Keratinocyte (primary cell): ENCODE measurements around the gene ADGRV1. TPM values are rescaled to one million over a fixed set of nuclear protein-coding genes. Genes with fewer than 3 reads are reported as not detected.
A peak's percentile ranks its signal among the peaks of the same experiment; 100 is the strongest.

Source experiments
- DNase-seq: peaks from one replicate; pipeline ENCODE4 v3.0.0-alpha.2; 2011; ENCODE audit warnings: low read depth, missing footprints, low spot score
- FAIRE-seq: peaks from 2 replicates; lab custom pipeline; 2011; peaks lifted over from hg19 to GRCh38; lab: Jason Lieb, UNC
- H2AFZ ChIP-seq: 2 replicates; pipeline ENCODE4 v1.6.0; 2012; ENCODE audit warnings: low read length, control low read depth, inconsistent platforms; ENCODE audit not compliant: control insufficient read depth
- H3K27ac ChIP-seq: 2 replicates; pipeline ENCODE4 v1.5.1; 2011; ENCODE audit warnings: low read length; ENCODE audit not compliant: control insufficient read depth, insufficient read depth
- H3K27me3 ChIP-seq: 3 replicates; pipeline ENCODE4 v1.6.0; 2011; ENCODE audit warnings: low read length; ENCODE audit not compliant: control insufficient read depth, insufficient read depth; ENCODE audit errors: extremely low read depth
- H3K36me3 ChIP-seq, 2 experiments: 2 replicates in 1 of 2; 3 replicates in 1 of 2; pipeline ENCODE4 v1.5.1; 2011; ENCODE audit warnings: low read length in 2 of 2, mild to moderate bottlenecking in 1 of 2; ENCODE audit not compliant: control insufficient read depth in 2 of 2, insufficient read depth in 2 of 2; ENCODE audit errors: extremely low read depth in 1 of 2
- H3K4me1 ChIP-seq: 3 replicates; pipeline ENCODE4 v1.5.1; 2011; ENCODE audit warnings: low read length; ENCODE audit not compliant: control insufficient read depth, insufficient read depth; ENCODE audit errors: extremely low read depth
- H3K4me2 ChIP-seq: 3 replicates; pipeline ENCODE4 v1.6.0; 2011; ENCODE audit warnings: low read depth, low read length; ENCODE audit not compliant: control insufficient read depth, insufficient read depth; ENCODE audit errors: extremely low read depth
- H3K4me3 ChIP-seq, 3 experiments: fragments of 200-600 bp in 1 of 3; sonication (generic) in 1 of 3; 2 replicates in 2 of 3; 3 replicates in 1 of 3; pipeline ENCODE4 v1.5.1; 2011 to 2016; ENCODE audit warnings: low read length in 3 of 3, mild to moderate bottlenecking in 3 of 3, control low read depth in 2 of 3, inconsistent platforms in 1 of 3, low read depth in 1 of 3, mixed read lengths in 1 of 3, mixed run types in 1 of 3, moderate library complexity in 1 of 3; ENCODE audit not compliant: control insufficient read depth in 2 of 3, insufficient read depth in 2 of 3; ENCODE audit errors: extremely low read depth in 1 of 3
- H3K79me2 ChIP-seq: 2 replicates; pipeline ENCODE4 v1.6.0; 2012; ENCODE audit warnings: low read length; ENCODE audit not compliant: control insufficient read depth, insufficient read depth
- H3K9ac ChIP-seq: 3 replicates; pipeline ENCODE4 v1.6.0; 2011; ENCODE audit warnings: low read length; ENCODE audit not compliant: control insufficient read depth, insufficient read depth; ENCODE audit errors: extremely low read depth
- H3K9me1 ChIP-seq: 3 replicates; pipeline ENCODE4 v1.6.0; 2011; ENCODE audit warnings: low read length; ENCODE audit not compliant: control insufficient read depth, insufficient read depth; ENCODE audit errors: extremely low read depth
- H3K9me3 ChIP-seq: 2 replicates; pipeline ENCODE4 v1.5.1; 2012; ENCODE audit warnings: low read depth, low read length; ENCODE audit not compliant: control insufficient read depth
- H4K20me1 ChIP-seq: 3 replicates; pipeline ENCODE4 v1.6.0; 2011; ENCODE audit warnings: low read length; ENCODE audit not compliant: control insufficient read depth, insufficient read depth; ENCODE audit errors: extremely low read depth
- CTCF ChIP-seq, 3 experiments: IDR thresholded peaks in 1 of 3; conservative IDR thresholded peaks in 1 of 3; optimal IDR thresholded peaks in 1 of 3; 2 replicates in 2 of 3; 3 replicates in 1 of 3; pipeline versions ENCODE3 to v1.5.1; 2011; ENCODE audit warnings: low read length in 3 of 3, mild to moderate bottlenecking in 3 of 3, moderate library complexity in 2 of 3, control low read depth in 1 of 3, inconsistent platforms in 1 of 3; ENCODE audit not compliant: insufficient read depth in 2 of 3; ENCODE audit errors: extremely low read depth in 1 of 3
- EZH2 ChIP-seq: IDR thresholded peaks from one replicate; pipeline ENCODE4 v1.6.1; 2012; ENCODE audit warnings: inconsistent platforms, mild to moderate bottlenecking, low read length, moderate library complexity
- dilution Hi-C: fragments of 300-500 bp; cut with MboI; formaldehyde crosslinking; loops from one replicate; pipeline ENCODE4 v1.7.0; 2020; ENCODE audit warnings: low sequenced_read_pairs; ENCODE audit not compliant: extremely low pct_ligation_motif_present
- polyA plus RNA-seq, 5 experiments: library from polyadenylated mRNA; depleted of rRNA in 3 of 5; stranded (reverse) in 3 of 5; stranded (forward) in 1 of 5; unstranded in 1 of 5; fragments of >200 nt; gene quantifications; 1 replicate in 1 of 5; 2 replicates in 3 of 5; 3 replicates in 1 of 5; pipeline versions ENCODE4 v1.2.1 to v1.2.3, GENCODE V29; 2011 to 2012; ENCODE audit warnings: missing spikeins in 2 of 5, low read depth in 1 of 5, low replicate concordance in 1 of 5

Gene ADGRV1
- polyA plus RNA-seq, 1 donor (not counting 4 experiments of a cell fraction or from before 2014, with no cell fraction given) = 0.05 TPM

DNA sequence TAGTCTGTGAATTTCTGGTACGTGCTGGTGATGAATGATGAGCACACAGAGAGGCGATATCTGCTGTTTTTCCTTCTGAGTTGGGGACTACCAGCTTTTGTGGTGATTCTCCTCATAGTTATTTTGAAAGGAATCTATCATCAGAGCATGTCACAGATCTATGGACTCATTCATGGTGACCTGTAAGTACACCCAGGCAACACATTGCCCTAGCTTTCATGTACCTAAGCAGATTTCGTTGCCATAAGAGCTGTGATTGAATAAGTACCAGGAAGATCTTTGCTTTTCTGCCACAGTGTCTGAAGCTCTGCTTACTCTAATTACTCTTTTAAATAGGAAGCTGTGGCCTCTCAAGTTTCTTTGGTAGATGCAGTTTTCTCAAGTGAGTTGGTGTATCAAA lies 426.7 kb downstream of the ADGRV1 start:
- Histone ChIP-seq H3K9ac (no peak overlapping the region), H3K9me1 (no peaks in the 10 kb centered on the region), H3K4me3 (no peak overlapping the region), H3K4me2 (no peak overlapping the region), H3K27me3 (no peaks in the 10 kb centered on the region), H3K79me2 (no peaks in the 10 kb centered on the region), H3K27ac (no peak overlapping the region), H2AFZ (no peak overlapping the region), H3K36me3 (no peaks in the 10 kb centered on the region), H3K9me3 (no peaks in the 10 kb centered on the region), H4K20me1 (no peaks in the 10 kb centered on the region), H3K4me1 (peaks cover 4% of the 10 kb centered on the region)
- FAIRE-seq (no peak), DNase-seq (no peak)
- dilution Hi-C loops = no loop called here
- TF ChIP-seq EZH2 = no peak
- no peak for TF ChIP-seq CTCF (optimal IDR thresholded peaks at IDR 0.05 in 1 of 3, IDR thresholded peaks at IDR 0.05 in 1 of 3, conservative IDR thresholded peaks at IDR 0.05 in 1 of 3; ENCODE audit: extremely low read depth in 1 of 3, insufficient read depth in 2 of 3, low read length in 3 of 3)

DNA sequence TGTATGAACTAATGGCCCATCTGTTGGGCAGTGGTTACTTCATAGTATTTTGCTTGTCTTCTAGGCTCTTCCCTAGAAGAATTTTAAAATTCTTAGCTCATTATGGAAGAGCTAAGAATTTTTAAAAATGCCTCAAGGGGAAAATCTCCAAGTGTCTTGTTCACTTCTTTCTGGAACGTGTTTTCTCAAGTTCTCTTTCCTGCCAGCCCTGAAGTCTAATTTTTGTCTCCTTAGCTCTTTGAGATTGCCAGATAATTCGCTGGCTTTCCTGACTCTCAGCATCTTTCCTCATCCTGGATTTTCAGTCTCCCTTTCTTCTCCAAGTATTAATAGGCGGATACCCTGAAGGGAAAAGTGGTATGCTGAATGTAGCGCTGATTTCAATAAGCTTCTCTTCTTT lies 429.1 kb downstream of the ADGRV1 start:
- H3K4me3 ChIP-seq = no peak overlapping the region
- no peaks in the 10 kb centered on the region for H3K36me3 ChIP-seq
- H3K9me1 ChIP-seq = no peaks in the 10 kb centered on the region
- no peaks in the 10 kb centered on the region for H4K20me1 ChIP-seq
- FAIRE-seq = peak; percentile 66
- H3K79me2 ChIP-seq = no peaks in the 10 kb centered on the region
- H3K9me3 ChIP-seq = no peaks in the 10 kb centered on the region
- no peak for DNase-seq
- no peaks in the 10 kb centered on the region for H3K27me3 ChIP-seq
- TF ChIP-seq CTCF (optimal IDR thresholded peaks at IDR 0.05 in 1 of 3, IDR thresholded peaks at IDR 0.05 in 1 of 3, conservative IDR thresholded peaks at IDR 0.05 in 1 of 3; ENCODE audit: extremely low read depth in 1 of 3, insufficient read depth in 2 of 3, low read length in 3 of 3) = no peak
- TF ChIP-seq EZH2 = no peak
- H3K4me2 ChIP-seq = no peak overlapping the region
- H2AFZ ChIP-seq = peak overlapping the region; percentile 1
- no peak overlapping the region for H3K9ac ChIP-seq
- dilution Hi-C loops = no loop called here
- H3K27ac ChIP-seq = no peak overlapping the region
- H3K4me1 ChIP-seq = peaks cover 4% of the 10 kb centered on the region
